HG03521 (cell line): ENCODE data around the gene COL4A2.

Experiments used
- ATAC-seq: cut with Tn5 transposase; IDR thresholded peaks from one replicate; pipeline ENCODE4 v1.9.1; 2021; ENCODE audit warnings: mild to moderate bottlenecking, moderate library complexity; ENCODE audit not compliant: unreplicated experiment

COL4A2 gene

DNA sequence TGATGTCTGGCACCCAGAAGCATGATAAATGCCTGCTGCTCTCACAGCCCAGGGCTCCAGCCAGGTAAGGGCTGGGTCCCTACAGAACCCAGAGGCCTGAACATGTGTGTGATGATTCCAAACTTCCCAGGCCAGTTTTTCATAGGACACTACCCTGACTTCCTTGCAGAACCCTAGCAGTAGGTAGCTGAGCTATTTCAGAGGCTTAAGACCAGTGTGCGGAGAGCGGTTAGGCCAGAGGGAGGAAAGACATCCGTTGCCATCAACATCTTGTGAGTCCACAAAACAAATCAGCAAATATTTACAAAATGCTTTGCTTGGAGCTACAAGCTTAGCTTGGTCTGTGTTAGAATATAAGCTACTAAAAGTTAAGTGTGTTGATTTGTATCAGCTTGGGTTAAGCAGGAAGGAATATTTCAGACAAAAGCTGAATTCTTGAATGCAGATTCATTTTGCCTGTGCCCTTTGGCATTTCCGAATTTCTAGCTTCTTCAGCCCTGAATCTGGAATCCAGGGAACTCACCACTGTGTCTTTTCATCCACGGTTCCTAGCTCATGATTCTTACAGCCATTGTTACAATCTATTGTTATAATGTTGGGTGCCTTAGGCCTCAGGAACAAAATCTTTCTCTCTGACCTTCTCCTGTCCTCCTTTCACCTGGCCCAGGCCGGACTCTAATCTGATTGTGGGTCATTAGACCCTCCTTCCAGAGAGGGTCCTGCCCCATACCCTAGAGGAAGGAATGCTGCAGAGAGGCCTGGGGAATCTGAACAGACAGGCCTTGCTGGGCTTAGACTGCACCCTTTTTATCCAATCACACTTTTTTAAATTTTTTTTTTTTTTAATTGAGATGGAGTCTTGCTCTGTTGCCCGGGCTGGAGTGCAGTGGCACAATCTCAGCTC, 242.1 kb downstream of the COL4A2 start:
- no peak for ATAC-seq

DNA sequence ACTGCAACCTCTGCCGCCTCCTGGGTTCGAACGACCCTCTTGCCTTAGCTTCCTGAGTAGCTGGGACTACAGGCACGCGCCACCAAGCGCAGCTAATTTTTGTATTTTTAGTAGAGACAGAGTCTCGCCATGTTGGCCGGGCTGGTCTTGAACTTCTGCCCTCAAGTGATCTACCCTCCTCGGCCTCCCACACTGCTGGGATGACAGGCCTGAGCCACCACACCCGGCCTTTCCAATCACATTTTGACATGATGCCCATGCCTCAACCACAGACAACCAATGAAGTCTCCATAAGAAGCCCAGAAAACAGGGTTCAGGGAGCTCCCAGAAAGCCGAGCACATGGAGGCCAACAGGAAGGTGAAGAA, 242.7 kb downstream of the COL4A2 start:
- no peak for ATAC-seq

DNA sequence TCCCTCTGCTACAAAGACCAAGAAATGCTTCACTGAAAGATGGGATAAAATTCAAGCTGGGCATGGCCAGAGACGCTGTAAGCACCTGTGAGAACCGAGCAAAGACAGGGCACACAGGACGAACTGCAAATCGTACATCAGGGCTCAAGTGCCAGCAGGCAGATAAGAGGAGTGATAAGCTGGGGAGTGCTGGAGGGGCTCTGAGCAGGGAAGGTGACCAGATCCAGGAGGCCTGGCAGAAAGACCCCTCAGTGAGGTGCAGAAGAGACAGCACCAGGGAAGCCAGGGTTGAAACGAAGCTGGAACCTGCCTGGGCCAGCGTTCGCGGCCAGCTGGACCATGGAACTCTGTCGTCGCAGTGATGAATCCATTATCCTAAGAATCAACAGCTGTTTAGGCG, 244.2 kb downstream of the COL4A2 start:
- no peak for ATAC-seq

DNA sequence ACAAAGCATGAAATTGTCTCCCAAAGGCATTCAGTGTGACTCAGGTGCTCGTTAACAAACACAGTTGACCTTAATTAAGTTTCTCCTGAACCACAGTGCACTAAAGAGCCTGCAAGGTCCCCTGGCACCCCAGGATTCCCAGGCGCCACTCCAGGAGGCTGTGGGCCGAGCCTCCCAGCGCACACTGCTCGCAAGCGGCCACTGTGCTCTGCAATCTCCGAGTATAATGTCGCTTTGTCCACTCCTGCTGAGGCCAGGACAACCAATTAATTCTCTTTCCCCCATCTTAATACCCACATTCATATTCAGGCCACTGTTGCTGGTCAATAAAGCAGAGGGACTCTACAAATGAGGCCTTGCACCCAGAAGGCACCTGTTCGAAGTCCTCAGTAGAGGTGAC, 245.7 kb downstream of the COL4A2 start:
- no peak for ATAC-seq

DNA sequence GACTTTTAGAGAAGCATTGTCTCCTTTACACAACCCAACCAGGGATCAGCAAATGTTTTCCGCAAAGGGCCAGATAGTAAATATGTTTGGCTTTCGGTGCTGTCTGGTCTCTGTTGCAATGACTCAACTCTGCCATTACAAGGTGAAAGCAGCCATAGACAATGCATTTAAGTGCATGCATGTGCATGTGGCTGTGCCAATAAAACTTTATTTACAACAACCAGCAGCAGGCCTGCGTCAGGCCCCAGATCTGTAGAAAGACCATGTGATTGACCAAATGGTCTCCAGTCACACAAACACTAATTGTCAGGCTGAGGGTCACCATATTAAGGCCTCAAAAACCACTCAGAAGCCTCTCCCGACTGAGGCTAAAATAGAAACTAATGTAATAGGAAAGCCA, 246.3 kb downstream of the COL4A2 start:
- ATAC-seq = no peak

DNA sequence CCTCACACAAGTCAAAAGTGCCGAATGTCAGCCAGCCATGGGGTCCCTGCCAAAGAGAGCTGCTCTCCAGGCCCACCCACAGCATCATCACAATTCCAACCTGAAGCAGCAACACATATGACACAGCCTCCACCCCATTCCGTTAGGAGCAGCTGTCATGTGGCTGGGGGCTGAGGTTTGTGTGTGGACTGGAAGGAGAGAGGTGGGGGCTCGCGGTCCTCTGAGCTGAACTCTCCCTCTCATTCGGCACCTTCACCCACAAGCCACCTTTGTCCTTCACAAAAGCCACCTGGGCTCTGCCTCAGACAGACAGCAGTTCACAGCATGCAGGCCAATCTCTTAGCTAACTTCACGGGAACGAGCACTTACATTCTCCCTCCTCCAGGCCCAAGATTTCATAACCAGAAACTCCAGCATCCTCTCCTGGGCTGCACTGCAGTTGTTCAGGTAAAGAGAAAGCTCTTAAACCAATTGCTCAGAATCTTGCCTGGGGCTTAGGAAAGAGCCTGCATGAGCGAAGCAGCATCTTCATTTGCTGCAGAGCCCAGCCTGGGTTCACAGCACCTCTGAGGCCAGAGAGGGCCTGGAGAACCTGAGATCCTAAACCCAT, 247.2 kb downstream of the COL4A2 start:
- no peak for ATAC-seq

DNA sequence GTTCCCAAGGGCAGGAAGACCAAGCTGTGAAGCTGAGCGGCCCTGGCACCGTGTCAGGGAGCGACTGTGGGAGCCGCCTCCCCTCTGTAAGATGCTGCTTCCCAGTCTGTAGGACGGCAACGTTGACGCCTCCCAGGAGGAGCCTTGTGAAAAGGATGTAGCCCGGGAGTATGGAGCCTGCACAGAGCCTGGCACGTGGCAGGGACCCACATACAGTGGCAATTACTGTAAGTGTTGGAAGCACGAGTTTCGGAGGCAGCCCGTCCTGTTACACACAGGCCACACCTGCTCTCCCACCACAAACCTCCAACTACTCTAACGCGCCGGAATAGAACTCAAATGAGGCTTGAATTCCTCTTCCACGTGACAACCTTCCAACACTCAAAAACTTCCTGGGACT, 247.9 kb downstream of the COL4A2 start:
- ATAC-seq = no peak

DNA sequence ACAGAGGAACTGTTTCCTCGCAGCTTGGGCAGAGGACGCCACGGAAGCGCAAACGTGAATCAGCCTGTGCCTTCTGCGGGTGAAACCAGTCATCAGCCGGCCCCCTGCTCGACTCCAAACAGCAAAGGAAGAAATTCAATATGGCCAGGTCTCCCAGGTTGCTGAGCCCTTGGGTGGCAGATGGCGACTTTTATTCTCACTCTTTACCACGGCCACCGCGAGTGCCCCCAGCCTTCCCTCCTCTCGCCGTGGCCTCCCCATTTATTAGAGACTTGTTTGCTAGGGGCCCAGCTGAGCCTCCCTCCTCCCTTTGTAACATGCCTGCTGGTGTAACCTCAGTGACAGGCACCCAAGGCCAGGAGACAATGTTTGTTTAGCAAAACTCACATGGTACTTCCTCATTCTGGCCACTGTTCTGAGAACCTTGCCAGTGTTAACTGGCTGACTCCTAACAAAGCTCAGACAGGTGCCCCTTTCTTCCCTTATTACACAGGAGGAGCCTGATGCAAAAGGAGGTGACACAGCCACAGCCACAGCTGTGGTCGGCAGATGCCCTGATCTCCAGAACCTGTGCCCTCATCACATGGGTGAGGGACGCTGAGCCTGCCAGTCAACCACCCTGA, 248.6 kb downstream of the COL4A2 start:
- no peak for ATAC-seq

DNA sequence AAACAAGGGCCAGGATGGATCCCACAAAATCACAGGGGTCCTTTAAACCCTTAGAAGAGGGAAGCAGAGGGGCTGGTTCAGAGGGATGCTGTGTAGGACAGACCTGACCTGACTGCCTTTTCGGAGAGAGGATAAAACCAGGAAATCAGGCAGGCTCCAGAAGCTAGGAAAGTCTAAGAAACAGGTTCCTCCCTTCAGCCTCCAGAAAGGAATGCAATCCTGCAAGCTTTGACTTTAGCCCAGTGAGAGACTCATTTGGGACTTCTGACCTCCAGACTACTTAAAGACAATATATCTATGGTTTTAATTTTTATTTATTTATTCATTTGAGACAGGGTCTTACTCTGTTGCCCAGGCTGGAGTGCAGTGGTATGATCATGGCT, 249.1 kb downstream of the COL4A2 start:
- ATAC-seq = no peak

DNA sequence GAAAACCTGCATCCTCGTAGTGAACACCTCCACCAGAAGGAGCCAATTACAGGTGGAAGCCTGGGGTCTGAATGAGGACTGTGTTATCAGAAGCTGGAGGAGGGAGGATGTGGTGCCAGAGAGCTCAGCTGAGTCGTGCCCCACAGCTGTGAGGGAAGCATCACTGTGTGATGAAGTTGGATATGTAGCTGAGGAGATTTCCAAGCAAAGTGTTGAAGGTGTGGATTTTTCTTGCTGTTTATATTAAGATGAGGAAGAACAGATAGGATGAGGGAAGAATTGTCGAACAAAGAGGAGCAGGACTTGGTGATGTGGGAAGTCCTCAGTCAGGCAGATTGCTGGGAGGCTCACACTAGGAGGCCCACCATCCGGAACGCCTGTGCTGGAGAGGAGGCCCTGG, 250.0 kb downstream of the COL4A2 start:
- ATAC-seq = no peak

DNA sequence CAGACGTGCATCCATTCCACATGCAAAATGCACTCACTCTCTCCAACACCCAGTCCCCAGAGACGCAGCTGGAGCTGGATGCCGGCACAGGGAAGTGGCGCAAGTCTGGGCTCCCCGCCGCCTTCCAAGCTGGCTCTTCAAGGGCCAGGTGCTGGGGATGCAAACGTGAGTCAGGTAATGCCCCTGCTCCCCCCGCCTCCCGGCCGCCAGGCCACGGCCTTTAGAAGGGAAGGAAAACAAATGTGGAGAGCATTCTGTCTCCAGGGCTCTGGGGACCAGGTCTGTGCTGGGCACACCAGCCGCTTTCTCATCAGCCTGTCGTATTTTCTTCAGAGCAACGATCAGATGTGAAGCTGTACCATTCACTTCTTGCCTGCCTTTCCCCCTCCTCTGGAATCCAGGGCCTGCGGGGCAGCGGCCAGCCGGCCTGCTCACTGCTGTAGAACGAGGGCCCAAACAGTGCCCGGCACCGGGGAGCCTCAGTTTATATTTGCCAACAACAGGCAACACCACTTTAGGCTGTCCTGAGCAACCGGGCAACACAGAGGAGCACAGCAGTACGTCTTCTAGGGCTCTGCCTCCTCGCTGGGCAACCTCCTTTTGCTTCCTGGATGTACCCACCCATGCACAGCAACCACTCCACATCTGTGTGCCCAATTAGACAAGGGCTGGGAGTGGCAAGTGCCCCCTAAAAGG, 250.7 kb downstream of the COL4A2 start:
- no peak for ATAC-seq

DNA sequence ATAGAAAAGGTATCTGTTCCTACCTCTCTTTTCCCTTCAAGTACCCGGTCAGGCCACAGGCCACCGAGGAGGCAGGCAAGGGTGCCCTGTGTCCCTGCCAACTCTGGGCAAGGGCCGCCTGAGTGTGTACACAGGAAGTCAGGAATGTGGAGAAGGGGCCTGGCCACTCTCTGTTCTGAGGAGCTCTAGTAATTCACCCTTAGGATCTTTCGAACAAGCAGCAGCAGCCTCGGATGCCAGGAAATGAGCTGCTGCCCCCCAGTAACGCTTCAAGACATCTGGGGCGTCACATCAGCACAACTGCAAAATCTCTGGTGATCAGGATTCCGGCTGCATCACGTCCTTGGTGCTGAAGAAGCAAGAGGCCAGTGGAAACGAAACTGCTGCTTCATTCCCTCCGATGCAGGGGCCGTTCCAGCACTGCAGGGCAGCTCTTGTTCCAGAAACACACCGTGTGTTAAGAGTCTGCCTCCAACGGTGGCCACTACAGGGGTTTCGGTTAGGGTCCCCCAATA, 252.4 kb downstream of the COL4A2 start:
- ATAC-seq = no peak

DNA sequence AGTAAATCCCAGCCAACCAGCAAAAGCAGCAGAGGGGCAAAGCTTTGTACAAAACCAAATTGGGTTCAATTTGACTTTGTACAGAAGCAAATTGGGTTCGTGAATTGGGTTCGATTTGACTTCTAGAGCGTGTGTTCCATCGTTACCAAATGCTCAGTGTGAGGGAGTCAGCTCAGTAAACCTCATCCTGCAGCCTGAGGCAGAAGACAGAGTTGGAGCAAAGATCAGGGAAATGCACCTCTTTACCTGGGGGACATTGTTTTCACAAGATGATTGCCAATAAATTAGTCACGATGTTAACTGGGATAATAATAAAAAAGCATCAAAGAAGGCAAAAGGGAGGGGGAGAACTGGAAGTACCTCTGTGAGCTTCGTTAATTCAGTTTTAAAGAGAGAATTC, 252.9 kb downstream of the COL4A2 start:
- ATAC-seq = no peak

DNA sequence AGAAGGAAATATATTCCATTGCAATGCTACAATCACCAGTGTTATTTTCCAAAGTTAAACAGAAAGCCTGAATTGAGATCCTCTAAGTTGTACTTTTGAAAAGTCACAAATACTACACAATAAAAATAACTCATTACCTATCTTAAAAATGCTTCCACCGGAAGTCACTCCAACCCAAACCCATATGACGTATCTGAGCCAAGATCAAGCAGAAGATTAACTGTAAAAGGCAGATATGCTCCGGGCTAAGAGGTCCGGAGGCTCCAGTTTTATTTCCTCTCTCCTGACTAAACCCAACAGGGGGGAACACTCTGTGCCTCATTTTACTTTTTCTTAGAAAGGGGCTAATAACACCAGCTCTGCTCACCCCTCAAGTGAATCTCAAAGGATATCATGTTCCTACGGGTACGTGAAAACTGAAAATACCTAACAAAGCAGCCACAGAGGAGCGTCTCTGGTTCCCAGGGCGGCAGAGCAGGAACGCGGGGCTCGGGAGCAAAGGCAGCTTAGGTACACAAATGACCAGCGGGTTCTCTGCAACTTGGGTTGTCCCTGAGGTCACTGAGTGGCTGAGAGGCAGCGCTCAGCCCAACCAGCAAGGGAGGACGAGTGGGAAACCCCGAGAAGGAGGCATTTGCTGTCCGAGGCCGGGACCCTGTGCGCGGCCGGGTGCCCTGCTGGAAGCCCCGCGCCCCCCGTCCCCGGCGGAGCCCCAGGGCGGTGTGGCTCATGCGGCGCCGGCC, 253.7 kb downstream of the COL4A2 start:
- ATAC-seq = no peak

DNA sequence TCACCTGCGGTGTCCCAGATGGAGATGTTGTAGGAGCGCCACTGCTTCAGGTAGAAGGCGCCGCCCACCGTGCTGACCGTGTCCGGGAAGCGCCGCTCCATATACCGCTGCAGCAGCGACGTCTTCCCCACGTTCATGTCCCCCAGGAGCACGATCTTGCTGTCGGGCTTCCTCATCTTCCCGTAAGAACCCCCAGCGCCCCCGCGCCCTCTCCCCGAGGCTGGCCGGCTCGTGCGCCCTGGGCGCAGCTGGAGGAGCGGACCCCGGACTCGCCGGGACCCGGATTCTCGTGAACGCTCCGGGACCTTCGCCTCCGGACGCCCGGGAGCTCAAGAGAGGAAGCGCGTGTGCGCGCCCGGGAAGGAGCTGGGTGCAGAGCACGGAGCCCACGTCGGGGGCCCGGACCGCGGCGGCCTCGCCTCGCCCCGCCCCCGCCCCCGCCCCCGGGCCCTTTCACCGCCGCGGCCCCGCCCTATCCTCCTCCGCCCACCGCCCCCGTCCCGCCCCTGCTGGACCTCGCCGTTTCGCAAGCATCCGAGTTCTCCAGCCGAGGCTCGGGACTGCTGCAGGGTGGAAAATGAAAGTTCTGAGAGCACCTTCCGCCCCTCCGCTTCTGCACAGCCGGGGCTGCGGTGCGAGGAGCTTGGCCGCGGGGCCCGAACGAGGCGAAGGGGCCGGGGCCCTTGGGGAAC, 254.4 kb downstream of the COL4A2 start, which contains the start of gene RAB20:
Gene RAB20 (minus strand): TSS at position 379 of the 692 bp plus-strand sequence. CDS start 203 bp downstream, at position 176.
- ATAC-seq = peak; percentile 63

DNA sequence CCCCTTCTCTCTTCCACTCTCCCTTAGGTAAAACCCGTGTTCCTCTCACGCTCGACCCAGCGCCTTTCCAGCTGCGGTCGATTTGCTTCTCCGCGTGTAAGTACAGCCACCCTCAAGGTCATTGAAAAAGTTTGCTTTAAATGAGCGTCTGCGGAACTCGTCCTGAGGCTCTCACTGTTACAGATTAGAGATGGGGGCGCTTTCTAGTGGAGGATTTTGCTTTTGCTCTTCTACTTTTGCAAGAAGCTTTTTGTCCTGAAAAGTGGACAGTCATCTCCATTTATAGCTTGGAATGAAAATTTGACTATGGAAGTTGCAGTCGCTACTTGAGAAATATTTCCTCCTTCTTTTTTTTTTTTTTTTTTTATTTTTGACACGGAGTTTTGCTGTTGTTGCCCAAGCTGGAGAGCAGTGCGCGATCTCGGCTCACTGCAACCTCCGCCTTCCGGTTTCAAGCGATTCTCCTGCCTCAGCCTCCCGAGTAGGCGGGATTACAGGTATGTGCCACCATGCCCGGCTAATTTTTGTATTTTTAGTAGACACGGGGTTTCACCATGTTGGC, 255.0 kb downstream of the COL4A2 start:
- ATAC-seq = no peak
